NCI-H146 treated with DMSO at 0.1 percent for 48 hours (cell line): ENCODE results near the gene HENMT1.
"Not testable (repeated sequence)": the region's sequence is repeated elsewhere in the genome, so short reads cannot be mapped to it uniquely, and the experiment has no call there.

ENCODE experiments used
- DNase-seq: peaks from one replicate; lab custom pipeline; 2025; ENCODE audit not compliant: unreplicated experiment; lab: John Stamatoyannopoulos, UW

Gene HENMT1

DNA sequence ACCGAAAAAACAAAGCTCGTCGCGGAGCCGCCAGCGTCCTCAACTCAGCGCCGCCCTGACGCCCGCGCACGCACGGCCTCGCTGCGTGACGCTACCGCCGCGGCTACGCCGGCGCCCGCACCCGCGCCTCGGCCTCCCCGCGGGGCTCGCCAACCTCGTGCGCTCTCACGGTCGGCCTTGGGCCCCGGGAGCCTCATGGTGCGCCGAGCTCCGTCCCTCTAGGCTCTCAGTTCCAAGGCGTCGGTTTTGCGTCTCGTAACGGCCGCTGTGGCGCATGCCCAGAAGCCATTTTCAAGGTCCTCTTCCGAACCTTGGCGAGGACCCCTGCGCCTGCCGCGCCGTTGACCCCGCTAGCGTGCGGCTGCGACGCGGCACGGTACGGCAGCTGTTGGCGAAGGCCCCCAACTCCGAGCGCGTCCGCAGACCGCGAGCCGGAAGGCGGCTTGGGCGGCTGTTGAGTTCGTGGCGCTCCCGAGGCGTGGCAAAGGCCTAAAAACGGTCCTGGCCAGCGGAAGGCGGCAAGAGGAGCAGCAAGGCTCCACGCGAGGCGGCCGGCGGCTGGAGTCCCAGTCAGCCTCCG, at the start of gene HENMT1:
Gene HENMT1 (minus strand): TSS at position 64 of the 580 bp plus-strand sequence. CDS start 1,209 bp downstream, outside the sequence.
- peak; percentile 53 for DNase-seq

DNA sequence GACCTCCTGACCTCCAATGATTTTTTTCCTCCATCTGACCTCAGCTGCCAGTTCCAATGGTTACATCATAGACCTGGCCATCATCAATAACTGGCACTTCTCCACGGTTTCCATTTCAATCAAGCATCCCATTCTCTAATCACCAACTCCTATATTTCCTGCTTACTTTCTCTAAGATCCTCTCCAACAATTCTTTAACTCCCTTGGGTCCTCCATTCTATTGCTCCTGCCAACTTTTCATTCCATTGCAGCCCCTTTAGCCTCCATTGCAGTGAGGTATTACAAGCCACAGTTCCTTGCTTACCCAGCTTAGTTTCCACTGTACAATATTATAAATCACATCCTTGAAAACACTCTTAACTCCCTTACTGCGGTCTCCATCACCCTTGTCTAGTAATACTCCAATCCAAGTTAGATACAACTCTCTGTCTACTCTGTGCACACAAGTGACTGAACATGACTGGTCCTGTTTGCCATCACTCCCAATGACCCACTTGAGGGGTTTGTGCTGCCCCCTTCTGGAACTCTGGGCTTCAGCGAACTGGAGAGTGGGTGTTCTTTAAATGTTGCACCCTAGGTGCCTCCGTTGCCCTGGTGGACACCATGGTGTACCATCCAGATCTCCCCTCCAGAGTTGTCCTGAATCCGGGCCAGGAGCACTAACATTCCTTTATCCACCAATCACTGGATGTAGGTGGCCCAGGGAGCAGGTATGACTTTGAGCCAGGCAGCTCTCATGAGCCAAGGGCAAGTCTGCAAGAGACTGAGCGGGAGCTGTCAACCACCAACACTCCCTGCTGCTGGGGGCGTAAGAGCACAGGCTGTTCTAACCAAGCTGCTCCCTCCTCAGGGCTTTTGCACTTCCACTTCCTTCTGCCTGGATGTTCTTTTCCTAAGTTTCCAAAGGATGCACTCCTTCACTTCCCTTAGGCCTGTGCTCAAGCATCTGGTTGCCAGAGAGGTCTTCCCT, 48.1 kb upstream of the HENMT1 start:
- DNase-seq, result no peak

DNA sequence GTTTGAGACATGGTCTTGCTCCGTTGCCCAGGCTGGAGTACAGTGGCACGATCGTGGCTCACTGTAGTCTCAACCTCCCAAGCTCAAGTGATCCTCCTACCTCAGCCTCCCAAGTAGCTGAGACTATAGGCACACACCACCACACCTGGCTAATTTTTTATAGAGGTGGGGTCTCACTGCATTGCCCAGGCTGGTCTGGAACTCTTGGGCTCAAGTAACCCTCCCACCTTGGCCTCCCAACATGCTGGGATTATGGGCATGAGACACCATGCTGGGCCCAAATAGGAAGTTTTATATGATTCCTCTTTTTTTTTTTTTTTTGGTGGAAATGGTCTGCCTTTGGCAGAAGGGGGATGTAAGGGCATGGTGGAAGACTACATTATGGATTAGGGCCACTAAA, 45.8 kb upstream of the HENMT1 start:
- no peak for DNase-seq

DNA sequence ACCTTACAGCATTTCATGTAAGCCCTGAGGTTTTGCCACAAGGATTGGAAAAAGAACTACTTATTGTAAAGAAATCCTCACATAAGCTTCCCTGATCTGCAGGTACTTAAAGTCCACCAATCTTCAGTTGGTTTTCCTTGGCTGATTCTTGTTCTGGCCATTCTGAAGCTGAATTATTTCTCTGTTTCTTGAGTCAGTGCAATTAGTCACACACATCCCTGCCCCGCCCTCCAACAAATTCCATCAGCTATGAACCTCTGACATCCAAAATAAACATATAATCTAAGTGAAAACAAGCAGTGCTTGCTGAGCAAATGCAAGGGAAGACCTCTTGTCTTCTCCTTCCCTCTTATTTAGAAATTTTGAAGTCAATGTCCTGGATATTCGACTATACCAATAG, 43.6 kb upstream of the HENMT1 start:
- no peak for DNase-seq

DNA sequence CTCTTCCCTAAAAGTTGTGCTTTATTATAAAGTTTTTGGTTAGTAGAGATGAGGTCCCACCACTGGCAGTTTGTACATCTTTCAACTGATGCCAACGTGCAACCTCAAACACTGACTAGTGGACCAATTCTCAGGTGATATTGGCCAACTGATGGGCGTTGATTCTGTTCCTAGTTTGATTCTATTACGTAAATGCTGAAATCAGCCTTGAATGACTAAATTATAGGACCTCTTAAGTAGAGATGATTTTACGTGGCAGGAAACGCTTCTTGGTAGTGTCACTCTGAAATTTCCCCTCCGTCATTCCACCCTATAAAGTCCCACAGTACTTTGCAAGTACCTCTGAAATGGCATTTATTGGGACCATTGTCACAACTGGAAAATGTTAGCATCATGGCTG, 43.0 kb upstream of the HENMT1 start:
- no peak for DNase-seq

DNA sequence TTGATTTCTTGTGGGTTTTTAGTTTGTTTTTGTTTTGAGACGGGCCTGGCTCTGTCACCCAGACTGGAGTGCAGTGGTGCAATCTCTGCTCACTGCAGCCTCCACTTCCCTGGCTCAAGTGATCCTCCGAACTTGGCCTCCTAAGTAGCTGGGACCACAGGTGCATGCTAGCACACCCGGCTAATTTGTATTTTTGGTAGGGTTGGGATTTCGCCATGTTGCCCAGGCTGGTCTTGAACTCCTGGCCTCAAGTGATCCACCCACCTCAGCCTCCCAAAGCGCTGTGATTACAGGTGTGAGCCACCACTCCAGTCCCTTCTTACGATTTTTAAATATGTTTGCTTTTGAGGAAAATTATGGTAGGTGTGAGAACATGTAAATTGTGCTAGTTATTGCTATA, 41.2 kb upstream of the HENMT1 start:
- DNase-seq, result not testable (repeated sequence)

DNA sequence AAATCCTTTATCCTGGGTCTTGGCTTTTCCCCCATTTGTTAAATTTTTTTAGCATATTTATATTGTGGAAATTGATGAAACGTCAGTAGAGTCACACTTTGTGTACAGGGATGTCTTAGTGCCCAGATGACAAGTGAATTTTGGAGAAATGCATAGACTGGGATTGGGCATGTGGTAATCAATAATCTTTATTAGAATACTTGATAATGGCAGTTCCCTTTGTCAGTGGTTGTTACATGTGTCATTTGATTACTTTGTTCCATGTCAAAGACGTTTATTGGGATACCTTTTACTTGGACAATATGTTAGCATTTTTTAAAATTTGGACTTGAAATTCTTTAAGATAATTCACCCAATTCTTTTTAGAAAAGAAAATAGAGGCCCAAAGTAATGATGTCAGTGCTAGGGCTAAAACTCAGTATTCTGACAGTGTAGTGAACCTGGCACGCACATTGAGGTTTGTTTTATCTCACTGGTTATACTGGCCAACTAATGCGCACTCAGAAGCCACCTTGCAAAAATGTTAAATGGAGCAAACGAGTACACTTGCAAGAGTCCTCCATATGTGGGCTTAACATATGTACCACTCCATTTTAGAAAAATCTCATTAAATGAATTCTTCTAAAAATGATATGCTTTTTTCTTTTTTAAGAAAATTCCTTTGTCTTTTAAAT, 40.4 kb upstream of the HENMT1 start:
- no peak for DNase-seq

DNA sequence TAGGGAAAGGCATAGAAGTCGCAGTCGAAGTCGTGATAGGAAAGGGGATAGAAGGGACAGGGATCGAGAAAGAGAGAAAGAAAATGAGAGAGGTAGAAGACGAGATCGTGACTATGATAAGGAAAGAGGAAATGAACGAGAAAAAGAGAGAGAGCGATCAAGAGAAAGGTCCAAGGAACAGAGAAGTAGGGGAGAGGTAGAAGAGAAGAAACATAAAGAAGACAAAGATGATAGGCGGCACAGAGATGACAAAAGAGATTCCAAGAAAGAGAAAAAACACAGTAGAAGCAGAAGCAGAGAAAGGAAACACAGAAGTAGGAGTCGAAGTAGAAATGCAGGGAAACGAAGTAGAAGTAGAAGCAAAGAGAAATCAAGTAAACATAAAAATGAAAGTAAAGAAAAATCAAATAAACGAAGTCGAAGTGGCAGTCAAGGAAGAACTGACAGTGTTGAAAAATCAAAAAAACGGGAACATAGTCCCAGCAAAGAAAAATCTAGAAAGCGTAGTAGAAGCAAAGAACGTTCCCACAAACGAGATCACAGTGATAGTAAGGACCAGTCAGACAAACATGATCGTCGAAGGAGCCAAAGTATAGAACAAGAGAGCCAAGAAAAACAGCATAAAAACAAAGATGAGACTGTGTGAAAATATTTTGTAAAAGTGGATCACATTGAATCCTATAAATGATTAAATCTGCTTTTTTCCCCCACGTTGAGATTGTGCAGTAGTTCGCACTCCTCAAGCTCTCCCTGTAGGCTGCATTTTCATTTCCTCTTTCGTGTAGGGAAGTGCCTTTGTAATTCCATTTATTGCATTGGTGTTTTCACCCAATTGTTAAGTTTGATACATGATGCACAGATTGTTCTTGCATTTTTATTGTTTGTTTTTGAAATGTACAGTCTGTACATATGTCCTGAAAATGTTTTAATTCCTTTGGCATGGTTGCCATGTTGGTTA, 38.8 kb upstream of the HENMT1 start:
- DNase-seq, result no peak

DNA sequence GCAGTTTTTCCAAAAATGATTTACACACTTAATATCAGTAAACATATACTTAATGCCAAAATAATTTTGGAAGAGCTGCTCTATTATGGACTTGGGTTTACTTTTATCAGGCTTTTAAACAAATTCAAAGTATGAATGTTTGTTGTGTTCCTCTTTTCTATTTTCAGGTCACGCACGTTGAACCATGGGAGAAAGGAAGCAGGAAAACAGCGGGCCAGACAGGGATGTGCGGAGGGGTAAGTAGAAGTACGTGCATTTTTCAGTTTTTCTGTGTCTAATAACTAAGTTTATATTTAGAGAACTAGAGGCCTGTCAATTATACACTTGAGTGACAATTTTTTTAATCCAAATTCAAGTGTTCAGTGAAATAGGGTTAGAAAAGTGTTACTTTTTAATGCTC, 34.6 kb upstream of the HENMT1 start:
- no peak for DNase-seq

DNA sequence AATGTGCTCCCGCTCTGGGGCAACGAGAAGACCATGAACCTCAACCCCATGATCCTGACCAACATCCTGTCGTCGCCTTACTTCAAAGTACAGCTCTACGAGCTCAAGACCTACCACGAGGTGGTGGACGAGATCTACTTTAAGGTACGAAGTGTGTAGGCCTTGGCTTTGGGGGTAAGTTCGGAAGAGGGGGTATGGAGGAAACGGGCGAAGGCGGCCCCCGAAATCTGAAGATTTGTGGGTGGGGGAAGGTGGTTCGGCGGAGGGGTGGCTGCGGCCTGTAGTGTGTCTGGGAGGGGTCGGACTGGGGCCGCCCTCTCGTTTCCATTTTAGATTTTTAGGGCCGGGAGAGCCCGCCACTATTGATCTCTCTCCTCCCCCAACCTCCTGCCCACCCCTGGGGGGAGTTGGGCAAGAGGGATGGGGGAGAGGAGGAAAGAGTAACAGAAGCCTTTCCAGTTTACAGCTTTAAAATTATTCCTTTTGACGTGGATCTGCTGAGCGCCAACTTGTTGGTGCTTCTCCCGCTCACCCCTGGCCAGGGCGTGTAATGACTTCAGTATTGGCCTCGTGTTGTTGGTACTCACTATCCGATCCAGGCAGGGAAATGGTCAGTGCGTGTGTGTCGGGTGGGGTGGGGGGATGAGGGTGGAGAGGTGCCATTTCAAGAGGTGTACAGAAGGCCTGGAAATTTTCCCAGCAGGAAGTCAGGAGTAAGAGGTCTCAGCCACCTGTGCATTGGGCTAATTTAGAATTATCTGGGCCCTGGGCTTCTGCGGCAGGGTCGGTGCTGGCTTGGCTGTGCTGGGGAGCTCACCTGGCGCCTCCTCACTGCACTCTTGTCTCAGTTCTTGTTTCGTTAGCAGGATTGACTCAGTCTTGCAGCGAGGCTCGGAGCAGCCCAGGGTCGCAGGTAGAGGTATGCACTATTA, 32.1 kb upstream of the HENMT1 start:
- peak; percentile 24 for DNase-seq

DNA sequence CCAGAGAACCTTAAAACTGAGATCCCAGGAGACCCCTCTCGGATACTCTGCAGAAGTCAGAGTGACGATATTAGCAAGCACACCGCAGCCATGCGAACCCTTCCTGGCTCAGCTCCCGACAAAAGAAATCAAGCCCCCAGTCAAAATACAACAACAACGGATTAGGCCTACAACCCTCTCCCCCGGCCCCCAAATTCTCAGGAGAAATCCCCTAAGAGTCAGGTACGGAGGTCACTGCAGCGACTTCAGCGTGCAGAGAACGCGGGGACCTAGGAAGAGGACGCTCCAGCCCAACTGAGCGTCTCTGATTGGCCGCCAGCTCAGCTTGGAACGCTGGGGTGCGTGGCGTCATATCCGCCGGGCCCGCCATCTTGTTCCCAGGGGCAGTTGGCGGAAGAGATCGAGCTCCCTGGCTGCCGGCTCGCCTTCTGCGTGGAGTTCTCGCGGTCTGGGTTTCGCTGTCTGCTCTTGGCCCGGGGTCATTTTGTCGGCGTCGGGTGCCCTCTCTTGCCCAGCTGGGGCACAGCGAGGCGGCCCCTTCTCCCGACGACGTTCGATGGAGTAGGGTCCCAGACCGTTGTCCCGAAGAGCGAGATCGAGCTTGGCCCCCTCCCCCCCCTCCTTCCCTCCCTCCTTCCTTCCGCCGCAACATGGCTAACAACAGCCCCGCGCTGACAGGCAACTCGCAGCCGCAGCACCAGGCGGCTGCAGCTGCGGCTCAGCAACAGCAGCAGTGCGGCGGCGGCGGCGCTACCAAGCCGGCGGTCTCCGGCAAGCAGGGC, 31.2 kb upstream of the HENMT1 start, which contains the start of gene PRPF38B:
Gene PRPF38B (plus strand): TSS at position 369 of the 782 bp plus-strand sequence. CDS start 282 bp downstream, at position 651.
- peak; percentile 83 for DNase-seq

DNA sequence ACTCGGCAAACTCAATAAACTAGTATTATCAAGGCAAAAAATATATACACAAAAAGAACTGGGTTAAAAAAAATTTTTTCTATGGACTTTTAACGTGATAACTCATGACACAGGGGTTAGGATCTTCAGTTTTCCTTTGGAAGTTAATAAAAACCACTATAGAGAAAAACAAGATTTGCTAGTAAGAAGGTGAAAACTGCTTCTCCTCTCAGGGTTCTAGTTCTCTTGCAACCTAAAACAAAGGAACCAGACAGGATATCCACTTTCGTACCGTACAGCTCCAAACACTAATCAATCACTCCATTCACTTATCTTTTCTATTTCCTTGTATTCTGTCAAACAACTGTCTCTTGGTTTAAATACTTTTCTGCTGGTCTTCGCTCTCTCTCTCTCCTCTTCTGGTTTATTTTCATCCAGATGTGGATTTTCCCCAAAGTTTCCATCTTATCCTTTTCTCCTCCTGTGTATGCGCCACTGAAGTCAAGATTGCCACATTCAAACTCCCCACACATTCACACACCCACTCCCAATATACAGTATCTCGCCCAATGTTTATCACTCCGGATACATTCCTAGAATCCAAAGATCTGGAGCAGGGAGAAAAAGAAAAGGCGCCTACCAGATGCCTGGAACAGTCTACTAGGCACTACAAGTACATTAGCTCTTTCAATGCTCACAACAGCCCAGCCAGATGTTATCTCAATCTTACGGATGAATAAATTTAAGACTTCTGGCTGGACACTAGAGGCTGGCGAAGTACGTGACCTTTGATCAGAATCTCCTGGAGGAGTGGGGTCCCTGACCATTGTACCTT, 30.4 kb upstream of the HENMT1 start:
- DNase-seq, result no peak

DNA sequence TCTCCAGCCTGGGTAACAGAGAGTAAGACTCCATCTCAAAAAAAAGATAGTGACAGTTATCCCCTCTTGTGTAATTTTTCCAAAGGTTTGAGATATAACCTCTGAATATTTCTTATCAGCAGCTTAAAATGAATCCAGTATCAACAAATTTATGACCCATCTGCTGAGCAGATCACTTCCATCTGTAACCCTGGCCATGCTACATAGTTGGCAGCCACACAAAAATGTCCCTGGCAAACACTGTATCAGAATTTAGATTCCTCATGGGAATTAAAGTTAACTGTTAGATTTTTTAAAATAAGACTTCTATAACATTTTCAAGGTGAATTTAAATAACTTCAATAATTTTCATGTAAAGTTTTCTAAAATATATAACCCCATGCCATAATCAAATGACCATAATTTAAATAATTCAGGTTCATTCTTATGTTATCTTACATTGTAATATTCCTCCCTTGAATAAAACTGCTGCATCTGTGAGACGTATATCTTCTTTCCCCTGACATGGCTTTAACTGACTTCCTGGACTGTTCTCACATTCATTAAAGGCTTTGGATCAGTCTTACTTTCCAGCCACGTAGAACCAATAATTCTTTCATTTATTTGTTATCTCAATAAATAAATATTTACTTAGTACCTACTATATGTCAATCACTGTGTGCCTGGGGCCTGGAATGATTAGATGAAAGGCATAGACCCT, 25.9 kb upstream of the HENMT1 start:
- no peak for DNase-seq

DNA sequence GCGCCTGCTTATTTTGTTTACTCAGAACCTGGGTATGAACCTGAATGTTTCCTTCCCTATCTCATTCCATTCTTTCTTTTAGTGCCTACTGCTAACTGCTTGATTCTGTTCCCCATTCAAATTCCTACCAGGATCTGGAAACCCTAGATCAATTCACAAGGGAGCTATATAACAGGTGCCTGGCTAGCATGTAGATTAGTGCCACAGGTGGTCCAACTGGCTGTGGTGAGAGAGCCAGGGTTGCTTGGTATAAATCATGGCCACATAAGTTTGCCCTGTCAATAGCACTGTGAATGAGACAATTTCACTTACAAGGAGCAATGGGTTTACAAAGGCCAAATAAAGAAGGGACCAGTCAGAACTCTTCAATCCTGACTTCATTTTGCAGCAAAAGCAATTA, 24.6 kb upstream of the HENMT1 start:
- peak; percentile 11 for DNase-seq

DNA sequence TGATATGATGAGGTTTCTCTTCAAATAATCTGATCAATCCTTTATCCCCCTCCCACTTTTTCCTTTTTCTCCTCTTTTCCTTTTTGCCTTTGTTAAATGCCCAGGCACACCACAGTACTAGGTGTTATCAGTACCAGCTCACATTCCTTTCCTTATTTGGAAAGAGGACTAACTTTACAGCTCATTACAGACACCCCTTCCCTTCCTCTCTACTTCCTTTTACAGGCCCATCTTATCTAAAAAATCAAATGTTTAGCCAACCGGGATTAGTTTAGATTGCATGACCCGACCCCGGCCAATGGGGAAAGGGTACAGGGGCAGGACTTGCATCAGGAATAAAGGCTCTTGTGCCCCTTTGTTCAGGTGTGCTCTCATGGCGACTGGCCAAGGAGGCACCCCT, 20.8 kb upstream of the HENMT1 start:
- DNase-seq, result peak; percentile 16

DNA sequence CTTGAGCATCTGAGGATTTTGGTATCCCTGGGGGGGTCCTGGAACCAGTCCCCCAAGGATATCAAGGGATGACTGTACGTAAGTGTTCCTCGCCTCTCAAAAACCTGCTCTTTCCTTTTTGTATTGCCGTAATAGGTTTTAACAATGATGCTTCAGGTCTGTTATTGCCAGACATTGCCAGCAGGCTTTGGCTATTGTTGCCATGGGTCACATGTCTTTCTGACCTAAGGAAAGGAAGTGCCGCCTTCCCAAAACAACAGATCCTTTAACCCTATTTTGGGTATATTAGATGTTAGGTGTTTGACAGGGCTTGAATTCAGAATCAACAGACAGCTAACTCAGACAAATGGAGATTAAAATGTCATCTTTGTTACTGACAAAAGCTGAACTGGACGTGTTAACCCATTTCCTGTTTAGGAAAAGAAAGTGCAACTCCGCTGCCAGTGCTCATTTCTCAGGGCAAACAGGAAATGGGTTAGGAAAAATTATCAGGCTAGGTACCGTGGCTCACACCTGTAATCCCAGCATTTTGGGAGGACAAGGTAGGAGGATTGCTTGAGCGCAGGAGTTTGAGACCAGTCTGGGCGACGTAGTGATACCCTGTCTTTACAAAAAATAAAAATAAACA, 18.8 kb upstream of the HENMT1 start:
- DNase-seq, result no peak

DNA sequence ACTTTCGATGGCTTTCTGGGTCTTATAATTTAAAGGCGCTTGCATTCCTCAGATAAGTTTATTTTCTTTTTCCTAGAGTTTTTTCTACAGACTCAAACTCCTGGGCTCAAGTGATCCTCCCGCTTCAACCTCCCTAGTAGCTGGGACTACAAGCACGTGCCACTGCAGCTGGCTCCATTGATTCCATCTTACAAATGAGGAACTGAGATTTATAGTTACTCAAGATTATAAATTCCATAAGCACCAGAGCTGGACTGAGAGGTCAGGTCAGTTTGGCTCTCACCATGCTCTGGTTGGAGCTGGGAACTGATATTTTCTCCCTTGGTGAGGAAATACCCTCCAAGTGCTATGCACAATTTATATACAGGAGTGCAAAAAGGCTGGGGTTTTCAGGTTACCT, 17.8 kb upstream of the HENMT1 start:
- no peak for DNase-seq
